ENCODE data around the gene SYNE3.
A peak's percentile ranks its signal among the peaks of the same experiment; 100 is the strongest.

Gene SYNE3

GRCh38 chr14:95516554-95517181, at the start of gene SYNE3:
TSS of gene SYNE3 (minus strand) at chr14:95516650. CDS start at chr14:95475821, 40,829 bp downstream.
- TF ChIP-seq CTCF (IDR thresholded peaks at IDR 0.05; ENCODE audit: low read depth, low read length, missing control alignments), result no peak
- no peak for DNase-seq (ENCODE audit: extremely low read depth, low read depth)
- peak within 1 kb of the TSS; percentile 53 for H3K4me3 ChIP-seq (replicated peaks; ENCODE audit: low read depth, low read length)

GRCh38 chr14:95564060-95564459, 47.6 kb upstream of the SYNE3 start:
- H3K4me3 ChIP-seq (replicated peaks; ENCODE audit: low read depth, low read length), result no peak overlapping the region
- TF ChIP-seq CTCF (IDR thresholded peaks at IDR 0.05; ENCODE audit: low read depth, low read length, missing control alignments), result no peak
- DNase-seq (ENCODE audit: extremely low read depth, low read depth), result no peak

- no peak for TF ChIP-seq CTCF (IDR thresholded peaks at IDR 0.05; ENCODE audit: low read depth, low read length, missing control alignments)
- no peak for DNase-seq (ENCODE audit: extremely low read depth, low read depth)
Measured at GRCh38 chr14:95562892-95563685, 46.6 kb upstream of the SYNE3 start.

GRCh38 chr14:95561001-95561412, 44.6 kb upstream of the SYNE3 start:
- no peak overlapping the region for H3K4me3 ChIP-seq (replicated peaks; ENCODE audit: low read depth, low read length)
- TF ChIP-seq CTCF (IDR thresholded peaks at IDR 0.05; ENCODE audit: low read depth, low read length, missing control alignments), result peak; percentile 92
- DNase-seq (ENCODE audit: extremely low read depth, low read depth), result peak; percentile 82

More at GRCh38 chr14:95562892-95563685, 46.6 kb upstream of the SYNE3 start:
- H3K4me3 ChIP-seq (replicated peaks; ENCODE audit: low read depth, low read length), result no peak overlapping the region

- no peak for DNase-seq (ENCODE audit: extremely low read depth, low read depth)
- TF ChIP-seq CTCF (IDR thresholded peaks at IDR 0.05; ENCODE audit: low read depth, low read length, missing control alignments), result no peak
- no peak overlapping the region for H3K4me3 ChIP-seq (replicated peaks; ENCODE audit: low read depth, low read length)
Measured at GRCh38 chr14:95559203-95559602, 42.8 kb upstream of the SYNE3 start.

- TF ChIP-seq CTCF (IDR thresholded peaks at IDR 0.05; ENCODE audit: low read depth, low read length, missing control alignments), result no peak
- DNase-seq (ENCODE audit: extremely low read depth, low read depth), result no peak
- H3K4me3 ChIP-seq (replicated peaks; ENCODE audit: low read depth, low read length), result no peak overlapping the region
Measured at GRCh38 chr14:95557832-95558231, 41.4 kb upstream of the SYNE3 start.

All from HFF-Myc (cell line).